ENCODE measurements around the gene SEMA6C. TPM values are rescaled to one million over a fixed set of nuclear protein-coding genes. Genes with fewer than 3 reads are reported as not detected.

Gene SEMA6C
- total and polyA plus RNA-seq, 4 donors: 6.3 to 9.8 (median 6.5) TPM

GRCh38 chr1:151128800-151129199, 17.6 kb downstream of the SEMA6C start:
- TF ChIP-seq CTCF (IDR thresholded peaks at IDR 0.05; ENCODE audit: control extremely low read depth, extremely low read depth): no peak
- ATAC-seq (ENCODE audit: insufficient read depth, low FRiP score) (no peak), DNase-seq (no peak)
- Histone ChIP-seq H3K9ac (ENCODE audit: insufficient read depth in 1 of 2, low read length in 2 of 2) (no peak overlapping the region), H3K4me3 (no peak overlapping the region), H3K4me1 (ENCODE audit: control insufficient read depth in 5 of 5, insufficient read depth in 5 of 5, low read length in 5 of 5) (peaks cover 0 to 21% (median 0%) of the 10 kb centered on the region in 5 donors), H3K9me3 (ENCODE audit: control insufficient read depth in 4 of 4, insufficient read depth in 3 of 4, low read length in 3 of 4) (no peaks in the 10 kb centered on the region), H3K27me3 (ENCODE audit: control insufficient read depth in 3 of 3, insufficient read depth in 3 of 3, low read length in 2 of 3) (no peaks in the 10 kb centered on the region), H3K36me3 (ENCODE audit: control insufficient read depth in 4 of 4, insufficient read depth in 4 of 4, low read length in 4 of 4) (peaks cover 0 to 3% (median under 1%) of the 10 kb centered on the region in 4 donors), H3K27ac (ENCODE audit: low read depth in 1 of 2, low read length in 1 of 2) (no peak overlapping the region)
- 79 to 88% methylated on average over 6 of the region's 6 CpGs for WGBS, 2 donors

GRCh38 chr1:151124763-151125403, 21.5 kb downstream of the SEMA6C start:
- H3K9ac ChIP-seq (ENCODE audit: insufficient read depth in 1 of 2, low read length in 2 of 2): no peak overlapping the region
- H3K9me3 ChIP-seq (ENCODE audit: control insufficient read depth in 4 of 4, insufficient read depth in 3 of 4, low read length in 3 of 4): no peaks in the 10 kb centered on the region
- DNase-seq (no peak), ATAC-seq (ENCODE audit: insufficient read depth, low FRiP score) (no peak)
- no peak overlapping the region for H3K4me3 ChIP-seq
- no peaks in the 10 kb centered on the region for H3K4me1 ChIP-seq (ENCODE audit: control insufficient read depth in 5 of 5, insufficient read depth in 5 of 5, low read length in 5 of 5)
- no peaks in the 10 kb centered on the region for H3K27me3 ChIP-seq (ENCODE audit: control insufficient read depth in 3 of 3, insufficient read depth in 3 of 3, low read length in 2 of 3)
- no peak overlapping the region for H3K27ac ChIP-seq (ENCODE audit: low read depth in 1 of 2, low read length in 1 of 2)
- TF ChIP-seq CTCF (IDR thresholded peaks at IDR 0.05; ENCODE audit: control extremely low read depth, extremely low read depth): no peak
- WGBS, 2 donors: 87 to 90% methylated on average over 5 of the region's 5 CpGs
- peaks cover 0 to 3% (median 2%) of the 10 kb centered on the region in 4 donors for H3K36me3 ChIP-seq (ENCODE audit: control insufficient read depth in 4 of 4, insufficient read depth in 4 of 4, low read length in 4 of 4)

GRCh38 chr1:151113877-151114276, 32.6 kb downstream of the SEMA6C start:
- WGBS, 2 donors: 97 to 100% methylated on average over 5 of the region's 5 CpGs
- H3K9ac ChIP-seq (ENCODE audit: insufficient read depth in 1 of 2, low read length in 2 of 2): no peak overlapping the region
- ATAC-seq (ENCODE audit: insufficient read depth, low FRiP score) (no peak), DNase-seq (no peak)
- no peak overlapping the region for H3K4me3 ChIP-seq
- H3K4me1 ChIP-seq (ENCODE audit: control insufficient read depth in 5 of 5, insufficient read depth in 5 of 5, low read length in 5 of 5): no peaks in the 10 kb centered on the region
- no peaks in the 10 kb centered on the region for H3K27me3 ChIP-seq (ENCODE audit: control insufficient read depth in 3 of 3, insufficient read depth in 3 of 3, low read length in 2 of 3)
- H3K36me3 ChIP-seq (ENCODE audit: control insufficient read depth in 4 of 4, insufficient read depth in 4 of 4, low read length in 4 of 4): peaks cover 0 to 8% (median 4%) of the 10 kb centered on the region in 4 donors
- H3K9me3 ChIP-seq (ENCODE audit: control insufficient read depth in 4 of 4, insufficient read depth in 3 of 4, low read length in 3 of 4): no peaks in the 10 kb centered on the region
- H3K27ac ChIP-seq (ENCODE audit: low read depth in 1 of 2, low read length in 1 of 2): no peak overlapping the region
- no peak for TF ChIP-seq CTCF (IDR thresholded peaks at IDR 0.05; ENCODE audit: control extremely low read depth, extremely low read depth)

- H3K36me3 ChIP-seq (ENCODE audit: control insufficient read depth in 4 of 4, insufficient read depth in 4 of 4, low read length in 4 of 4): peaks cover 0 to 9% (median 4%) of the 10 kb centered on the region in 4 donors
- H3K9me3 ChIP-seq (ENCODE audit: control insufficient read depth in 4 of 4, insufficient read depth in 3 of 4, low read length in 3 of 4): no peaks in the 10 kb centered on the region
- H3K9ac ChIP-seq (ENCODE audit: insufficient read depth in 1 of 2, low read length in 2 of 2): no peak overlapping the region
- no peak overlapping the region for H3K4me3 ChIP-seq
- H3K4me1 ChIP-seq (ENCODE audit: control insufficient read depth in 5 of 5, insufficient read depth in 5 of 5, low read length in 5 of 5): no peaks in the 10 kb centered on the region
- no peak overlapping the region for H3K27ac ChIP-seq (ENCODE audit: low read depth in 1 of 2, low read length in 1 of 2)
- 94 to 95% methylated on average over 5 of the region's 5 CpGs for WGBS, 2 donors
- TF ChIP-seq CTCF (IDR thresholded peaks at IDR 0.05; ENCODE audit: control extremely low read depth, extremely low read depth): no peak
- no peak for DNase-seq
- no peak for ATAC-seq (ENCODE audit: insufficient read depth, low FRiP score)
- no peaks in the 10 kb centered on the region for H3K27me3 ChIP-seq (ENCODE audit: control insufficient read depth in 3 of 3, insufficient read depth in 3 of 3, low read length in 2 of 3)
These were observed 38.1 kb downstream of the SEMA6C start for GRCh38 chr1:151108331-151108730.
